ENCODE data around the gene TP73.
A peak's percentile ranks its signal among the peaks of the same experiment; 100 is the strongest.

The TP73 gene

GRCh38 chr1:3651930-3652547 is at the start of gene TP73:
Gene TP73, plus strand, starts transcription at chr1:3652516. Its CDS starts 29,850 bp downstream, at chr1:3682366.
- peak; percentile 59 for DNase-seq

DNA sequence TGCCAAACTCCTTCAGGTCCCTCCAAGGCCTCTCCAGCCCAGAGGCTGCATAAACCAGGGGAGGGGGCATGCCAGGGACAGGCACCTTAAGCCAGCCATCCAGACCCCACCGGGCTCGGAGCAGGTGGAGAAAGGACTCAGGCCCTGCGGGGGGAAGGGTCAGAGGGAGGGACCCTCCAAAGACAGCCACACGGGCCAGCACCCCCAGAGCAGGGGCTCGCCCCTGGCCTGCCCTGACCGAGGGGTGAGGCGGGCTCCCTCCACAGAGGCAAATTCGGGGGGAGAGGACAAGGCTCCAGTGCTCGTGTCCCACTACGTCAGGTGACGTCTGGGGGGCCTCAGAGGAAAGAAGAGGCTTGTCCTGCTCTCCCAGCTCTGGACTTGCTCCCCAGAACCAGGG is 49.2 kb upstream of the TP73 start:
- no peak for DNase-seq

DNA sequence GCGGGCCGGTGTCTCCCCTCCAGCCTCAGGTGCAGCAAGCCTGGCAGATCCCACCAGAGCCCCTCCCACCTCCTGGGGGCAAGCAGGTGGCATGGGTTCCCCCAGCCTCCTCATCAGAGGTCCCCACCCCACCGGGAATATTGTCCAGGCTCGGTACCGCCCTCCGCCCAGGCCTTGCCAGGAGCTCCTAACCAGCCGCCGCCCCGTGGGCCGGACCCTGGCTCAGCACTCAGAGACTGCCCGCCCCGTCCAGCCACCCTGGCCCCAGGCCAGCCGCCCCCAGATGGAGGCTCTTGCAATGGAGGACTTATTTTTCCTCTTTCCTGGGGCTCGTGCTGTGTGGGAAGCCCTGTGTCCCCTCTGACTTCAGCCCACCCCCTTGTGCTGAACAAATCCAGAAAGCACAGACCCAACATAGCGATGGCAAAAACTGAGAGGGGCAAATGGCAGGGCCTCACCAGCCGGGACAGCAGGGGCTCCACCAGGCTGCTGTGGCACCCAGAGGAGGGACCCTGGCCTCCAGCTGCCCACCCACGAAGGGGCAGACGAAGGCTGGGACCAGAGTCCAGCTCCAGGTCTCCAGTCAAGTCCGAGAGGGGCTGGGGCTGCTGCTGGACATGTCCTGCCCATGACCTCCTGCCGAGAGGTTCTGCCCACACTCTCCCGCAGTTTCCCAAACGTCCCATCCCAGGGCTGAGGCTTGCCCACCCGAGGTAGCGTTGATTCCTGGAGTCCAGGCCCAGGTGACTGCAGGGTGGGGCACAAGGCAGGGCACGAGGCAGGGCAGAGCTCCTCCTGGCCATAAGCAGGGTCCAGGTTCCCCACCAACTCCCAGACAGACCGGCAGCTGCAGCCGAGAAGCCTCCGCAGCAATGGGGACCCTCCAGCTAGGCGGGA is 48.5 kb upstream of the TP73 start:
- no peak for DNase-seq

DNA sequence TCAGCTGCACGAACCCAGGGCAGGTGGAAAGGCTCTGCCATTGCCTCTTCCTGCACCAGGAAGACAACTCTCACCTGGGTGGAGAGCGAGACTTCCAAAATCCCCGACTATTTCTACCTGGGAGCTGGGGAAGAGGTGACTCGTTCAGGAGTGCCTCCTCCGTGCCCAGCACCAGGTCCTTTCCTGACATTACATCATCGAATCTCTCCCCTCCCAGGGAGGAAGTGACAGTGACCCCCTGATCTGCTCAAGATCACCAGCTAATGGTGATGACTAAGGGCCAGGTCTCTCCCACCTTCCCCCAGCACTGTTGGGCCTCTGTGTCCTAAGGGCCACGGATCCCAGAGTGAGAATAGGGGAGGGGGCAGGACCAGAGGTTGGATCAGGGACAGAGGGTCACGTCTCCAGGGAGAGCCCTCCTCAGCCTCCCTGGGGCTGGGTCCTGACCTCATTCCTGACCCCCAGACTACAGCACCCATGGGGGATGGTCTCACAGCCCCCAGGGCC is 47.8 kb upstream of the TP73 start:
- DNase-seq, result no peak

DNA sequence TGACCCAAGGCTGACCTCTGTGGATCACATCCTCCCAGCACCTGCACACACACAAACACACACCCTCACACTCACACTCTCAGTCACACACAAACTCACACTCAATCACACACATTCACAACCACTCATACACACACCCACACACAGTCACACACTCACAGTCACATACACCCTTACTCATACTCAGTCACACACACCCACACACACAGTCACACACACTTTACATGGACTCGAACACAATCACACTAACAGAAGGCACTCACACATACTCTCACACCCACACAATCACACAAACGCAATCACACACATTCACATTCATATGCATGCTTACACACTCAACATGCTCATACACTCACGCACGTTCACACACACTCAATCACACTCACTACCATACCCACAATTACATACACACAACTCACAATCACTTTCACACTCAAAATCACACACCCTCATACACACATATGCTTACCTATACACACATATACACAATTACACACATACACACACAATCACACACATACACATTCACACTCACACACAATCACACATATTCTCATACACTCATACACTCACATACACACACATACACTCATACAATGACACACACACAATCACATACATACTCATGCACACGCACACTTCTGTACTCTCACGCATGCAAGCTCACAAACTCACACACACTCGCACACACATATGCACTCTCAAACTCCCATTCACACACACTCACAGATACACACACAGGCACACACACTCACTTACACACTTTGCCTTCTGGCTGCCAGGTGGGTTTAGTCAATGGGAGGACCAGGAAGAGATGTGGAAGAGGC is 47.1 kb upstream of the TP73 start:
- DNase-seq, result no peak

GRCh38 chr1:3606779-3607702 is 45.3 kb upstream of the TP73 start:
- DNase-seq, result no peak

DNA sequence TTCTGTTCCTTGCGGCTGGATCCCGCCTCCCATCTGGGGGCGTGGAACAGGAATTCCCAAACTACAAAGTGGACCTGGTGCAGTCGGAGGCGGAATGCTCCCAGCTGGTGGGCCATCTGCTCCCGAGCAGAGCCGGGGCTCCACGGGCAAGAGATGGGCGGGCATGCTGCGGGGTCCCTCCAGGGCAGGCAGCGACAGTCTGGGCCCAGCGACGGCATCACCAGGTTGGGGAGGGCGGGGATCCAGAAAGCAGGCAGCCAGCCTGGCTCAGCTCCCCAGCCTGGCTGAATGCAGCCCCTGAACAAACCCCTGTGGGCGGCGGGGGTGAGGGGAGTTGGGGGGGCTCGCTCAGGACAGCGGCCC is 44.6 kb upstream of the TP73 start:
- no peak for DNase-seq

GRCh38 chr1:3608154-3608553 is 44.2 kb upstream of the TP73 start:
- no peak for DNase-seq

DNA sequence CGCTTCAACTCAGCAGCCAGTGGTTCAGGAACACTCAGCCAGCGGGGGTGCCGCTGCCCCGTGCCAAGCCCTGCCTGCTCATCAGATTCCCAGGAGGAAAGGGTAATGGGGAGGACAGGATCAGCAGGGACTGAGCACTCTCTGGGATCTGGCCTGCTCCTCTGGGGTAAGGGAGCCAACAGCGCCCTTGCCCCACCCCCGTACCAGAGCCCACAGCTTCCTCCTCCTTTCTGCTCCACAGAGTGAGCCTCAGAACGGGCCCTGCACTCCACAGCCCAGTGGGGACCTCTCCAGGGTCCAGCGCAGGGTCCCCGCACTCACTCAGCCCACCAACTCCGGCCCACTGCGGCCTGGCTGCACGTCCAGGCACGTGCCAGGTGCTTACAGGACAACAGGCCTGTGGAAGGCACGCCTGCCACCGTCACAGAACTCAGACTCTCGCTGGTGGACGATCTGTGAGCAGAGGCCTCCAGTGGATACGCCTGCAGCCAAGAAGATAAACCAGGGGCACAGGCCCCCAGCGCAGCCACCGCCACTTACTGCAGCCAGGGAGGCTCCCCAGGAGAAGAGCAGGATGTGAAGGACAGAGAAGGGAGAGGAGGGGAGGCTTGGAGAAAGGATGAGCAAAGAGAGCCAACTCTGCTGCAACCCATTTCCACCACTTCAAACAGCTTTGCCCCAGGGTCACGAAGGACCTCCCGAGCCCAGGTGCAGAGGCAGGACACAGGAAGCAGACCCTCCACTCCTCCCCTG is 43.1 kb upstream of the TP73 start:
- peak; percentile 22 for DNase-seq

DNA sequence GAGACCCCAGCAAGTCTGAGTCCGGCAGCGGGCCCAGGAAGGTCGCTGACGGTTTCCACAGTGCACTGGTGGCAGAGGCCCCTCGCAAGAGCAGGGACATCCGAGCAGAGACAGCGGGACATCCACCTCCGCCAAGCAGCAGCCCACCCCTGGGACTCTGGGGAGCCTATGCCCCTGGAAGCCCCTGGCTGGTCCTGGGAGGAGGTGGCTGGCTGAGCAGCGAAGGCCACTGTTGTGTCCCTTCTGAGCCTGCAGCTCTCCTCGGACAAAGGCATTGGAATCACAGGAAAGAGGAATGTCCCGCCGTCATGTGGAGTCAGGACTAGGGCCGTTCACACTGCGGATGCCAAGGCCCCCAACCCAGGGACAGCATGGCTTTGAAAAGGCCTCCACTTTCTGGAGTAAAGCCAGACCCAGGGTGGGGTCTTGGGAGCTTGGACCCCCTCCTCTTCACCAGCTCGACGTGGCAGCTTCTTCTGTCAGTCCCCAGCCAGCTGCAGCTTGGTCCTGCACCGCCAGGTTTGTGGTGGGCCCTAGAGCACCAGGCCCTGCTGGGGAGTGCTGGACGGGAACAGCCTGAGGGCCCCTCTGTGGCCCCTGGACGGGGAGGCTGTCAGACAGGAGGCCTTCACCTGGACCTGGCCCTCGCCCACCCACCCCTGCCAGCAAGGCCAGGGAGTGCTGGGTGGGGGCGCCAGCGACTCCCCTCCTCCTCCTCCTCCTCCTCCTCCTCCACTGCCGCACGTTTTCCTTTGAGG is 42.4 kb upstream of the TP73 start:
- DNase-seq, result no peak

DNA sequence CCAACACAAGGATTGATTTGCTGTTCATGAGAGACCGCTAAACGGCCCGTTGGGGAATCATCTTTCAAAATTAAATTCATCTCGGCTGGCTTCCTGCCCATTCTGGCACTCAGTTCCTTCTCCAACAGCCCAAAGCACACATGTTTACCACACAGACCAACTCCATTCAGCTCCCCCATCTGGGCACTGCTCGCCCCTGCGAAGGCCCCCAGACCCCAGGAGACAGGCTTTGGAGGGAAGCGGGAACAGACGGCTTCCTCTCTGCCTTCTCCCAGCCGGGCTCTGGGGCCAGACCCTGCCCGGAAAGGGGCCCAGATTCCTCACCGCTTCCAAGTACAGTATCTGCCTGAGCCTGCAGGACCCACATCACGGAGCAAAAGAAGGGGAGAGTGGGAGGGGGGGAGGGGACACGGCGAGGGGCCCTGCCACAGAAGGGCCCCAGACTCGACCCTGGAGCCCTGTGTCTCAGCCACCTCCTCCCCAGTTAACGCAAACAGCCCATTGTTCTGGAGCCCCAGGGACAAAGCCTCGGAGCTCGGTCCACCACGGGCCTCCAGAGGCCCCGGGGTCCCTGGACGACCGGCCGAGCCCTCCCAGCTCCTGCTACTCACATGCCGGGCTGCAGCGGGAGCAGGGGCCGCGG is 41.7 kb upstream of the TP73 start:
- DNase-seq, result peak; percentile 89

DNA sequence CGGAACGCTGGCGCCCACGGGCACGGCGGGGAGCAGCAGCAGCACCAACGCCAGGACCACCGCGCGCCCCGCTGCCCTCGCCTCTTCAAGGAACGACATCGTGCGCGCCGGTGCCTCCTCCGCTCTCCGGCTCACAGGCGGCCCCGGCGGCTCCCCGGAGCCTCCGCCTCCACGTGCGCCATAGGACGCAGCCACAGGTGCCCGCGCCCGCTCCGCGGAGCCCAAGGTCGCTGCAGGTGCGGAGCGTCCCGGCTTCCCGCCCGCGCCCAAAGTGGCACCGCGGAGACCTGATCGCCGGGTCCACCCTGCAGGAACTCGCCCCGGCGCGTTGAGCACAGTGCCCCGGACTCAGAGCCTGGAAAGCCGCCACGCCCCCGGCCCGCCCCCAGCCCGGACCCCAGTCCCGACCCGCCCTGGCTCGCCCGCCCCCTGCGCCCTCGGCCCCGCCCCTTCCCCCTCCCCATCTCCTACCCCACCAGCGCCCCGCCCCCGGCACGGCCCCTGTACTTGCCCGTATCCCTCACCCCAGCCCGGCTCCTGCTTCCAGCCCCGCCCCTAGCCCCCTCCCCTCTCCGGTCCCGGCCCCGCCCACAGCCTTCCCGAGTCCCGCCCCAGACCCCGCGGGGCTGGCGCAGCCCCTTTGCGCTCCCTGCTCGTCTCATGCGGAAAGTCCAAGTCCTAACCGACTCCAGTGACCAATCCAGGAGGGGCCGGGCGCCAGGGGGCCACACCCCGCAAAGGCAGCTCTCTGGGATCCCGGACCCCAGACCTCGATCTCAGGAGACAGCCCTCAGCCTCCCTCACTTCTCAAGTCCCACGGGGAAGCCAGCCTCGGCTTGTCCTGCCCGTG is 40.9 kb upstream of the TP73 start, which contains the start of gene MEGF6:
TSS of gene MEGF6 (minus strand) at position 339 of the 850 bp plus-strand sequence. CDS start at position 99, 240 bp downstream.
- DNase-seq, result peak; percentile 46

DNA sequence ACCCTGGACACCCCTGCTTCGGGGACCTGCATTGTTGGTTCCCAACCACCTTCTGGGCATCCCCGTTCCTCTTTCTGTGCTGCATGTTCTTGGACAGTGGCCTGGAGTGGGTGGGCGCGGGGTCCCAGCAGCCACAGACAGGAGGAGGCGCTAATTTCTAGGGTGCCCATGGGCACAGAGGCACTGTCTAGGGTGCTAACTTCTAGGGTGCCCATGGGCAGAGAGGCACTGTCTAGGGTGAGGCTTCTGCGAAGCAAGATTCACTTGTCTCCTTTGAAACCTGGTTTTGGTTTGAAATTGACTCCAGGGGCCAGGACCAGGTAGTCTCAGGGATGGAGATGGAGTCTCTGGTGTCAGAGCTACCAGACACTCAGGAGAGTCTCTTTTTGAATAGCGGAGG is 40.2 kb upstream of the TP73 start:
- DNase-seq, result no peak

GRCh38 chr1:3614755-3615742 is 37.3 kb upstream of the TP73 start:
- no peak for DNase-seq

DNA sequence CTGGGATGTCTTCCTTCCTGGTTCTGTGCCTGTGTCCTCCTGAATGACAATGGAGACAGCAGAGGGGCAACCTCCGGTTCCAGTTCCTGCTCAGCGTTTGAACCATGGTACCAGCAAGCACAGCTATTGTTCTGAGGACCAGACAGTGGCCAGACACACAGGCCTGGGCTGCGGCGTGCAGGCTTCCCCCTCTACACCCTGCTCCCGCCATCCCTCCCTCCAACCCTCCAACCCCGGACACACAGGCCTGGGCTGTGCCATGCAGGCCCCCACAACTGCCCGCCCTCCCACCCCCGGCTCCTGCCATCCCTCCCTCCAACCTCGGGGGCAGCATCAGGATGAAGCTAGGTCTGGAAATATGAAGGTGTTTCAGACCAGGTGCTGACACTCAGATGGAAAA is 35.5 kb upstream of the TP73 start:
- DNase-seq, result no peak

DNA sequence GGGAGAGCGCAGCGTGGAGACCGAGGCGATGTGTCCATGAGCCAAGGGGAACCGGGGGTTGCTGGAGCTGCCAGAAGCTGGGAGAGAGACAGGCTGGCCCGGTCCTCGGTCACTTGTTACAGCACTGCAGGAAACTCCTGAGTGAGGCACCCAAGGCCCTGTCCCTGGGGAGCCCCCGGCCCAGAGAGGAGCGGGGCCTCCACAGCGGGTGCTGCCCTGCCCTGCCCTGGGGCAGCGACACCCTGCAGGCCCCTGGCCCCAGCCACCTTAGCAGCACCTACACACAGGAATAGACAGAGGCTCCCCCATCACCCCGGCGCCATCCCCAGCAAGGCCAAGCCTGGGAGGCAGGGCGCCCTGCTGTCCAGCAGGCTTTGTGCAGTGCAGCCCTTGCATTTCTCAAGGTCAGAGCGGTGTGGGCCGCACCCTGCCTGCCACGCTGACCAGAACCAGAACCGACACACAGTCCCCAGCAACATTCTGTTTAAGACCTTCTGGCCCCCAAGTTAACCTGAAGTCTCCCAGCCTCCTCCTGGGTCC is 34.4 kb upstream of the TP73 start:
- DNase-seq, result no peak

- DNase-seq, result no peak
These were observed 33.8 kb upstream of the TP73 start for GRCh38 chr1:3618531-3618880.
